PC-3 (cell line): ENCODE data around the gene VWA3B.

Experiments
- EZH2 ChIP-seq: fragments of 300-600 bp; sonication (generic); IDR thresholded peaks from one replicate; pipeline ENCODE4 v1.6.1; 2017; ENCODE audit warnings: antibody characterized with exemption, mild to moderate bottlenecking, low read length; ENCODE audit not compliant: unreplicated experiment
- EZH2phosphoT487 ChIP-seq: fragments of 300-600 bp; sonication (generic); IDR thresholded peaks from 2 replicates; pipeline ENCODE4 v1.6.1; 2018; ENCODE audit warnings: mild to moderate bottlenecking, antibody characterized with exemption, low read length, borderline replicate concordance
- TF ChIP-seq, protein P1 (sequence below): fragments of 300-600 bp; sonication (generic); conservative IDR thresholded peaks from 2 replicates; pipeline ENCODE4 v1.5.1; 2017; ENCODE audit warnings: antibody characterized with exemption, low read depth, mild to moderate bottlenecking, low read length

- TF ChIP-seq, protein P1, sequence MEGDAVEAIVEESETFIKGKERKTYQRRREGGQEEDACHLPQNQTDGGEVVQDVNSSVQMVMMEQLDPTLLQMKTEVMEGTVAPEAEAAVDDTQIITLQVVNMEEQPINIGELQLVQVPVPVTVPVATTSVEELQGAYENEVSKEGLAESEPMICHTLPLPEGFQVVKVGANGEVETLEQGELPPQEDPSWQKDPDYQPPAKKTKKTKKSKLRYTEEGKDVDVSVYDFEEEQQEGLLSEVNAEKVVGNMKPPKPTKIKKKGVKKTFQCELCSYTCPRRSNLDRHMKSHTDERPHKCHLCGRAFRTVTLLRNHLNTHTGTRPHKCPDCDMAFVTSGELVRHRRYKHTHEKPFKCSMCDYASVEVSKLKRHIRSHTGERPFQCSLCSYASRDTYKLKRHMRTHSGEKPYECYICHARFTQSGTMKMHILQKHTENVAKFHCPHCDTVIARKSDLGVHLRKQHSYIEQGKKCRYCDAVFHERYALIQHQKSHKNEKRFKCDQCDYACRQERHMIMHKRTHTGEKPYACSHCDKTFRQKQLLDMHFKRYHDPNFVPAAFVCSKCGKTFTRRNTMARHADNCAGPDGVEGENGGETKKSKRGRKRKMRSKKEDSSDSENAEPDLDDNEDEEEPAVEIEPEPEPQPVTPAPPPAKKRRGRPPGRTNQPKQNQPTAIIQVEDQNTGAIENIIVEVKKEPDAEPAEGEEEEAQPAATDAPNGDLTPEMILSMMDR, result no peak
- TF ChIP-seq EZH2phosphoT487, result no peak
- TF ChIP-seq EZH2, result no peak
Observed at GRCh38 chr2:98060277-98060676, 26.7 kb upstream of the VWA3B start.
